GM19372 (cell line): Measurements from ENCODE around the gene CACNA2D3.

ENCODE experiments used
- ATAC-seq: cut with Tn5 transposase; IDR thresholded peaks from one replicate; pipeline ENCODE4 v1.9.1; 2021; ENCODE audit warnings: mild to moderate bottlenecking, low read depth, moderate library complexity; ENCODE audit not compliant: unreplicated experiment

The CACNA2D3 gene

GRCh38 chr3:54167999-54168398 lies 45.6 kb downstream of the CACNA2D3 start:
- no peak for ATAC-seq

- ATAC-seq, result no peak
These were observed 46.1 kb downstream of the CACNA2D3 start for GRCh38 chr3:54168451-54168850.

- no peak for ATAC-seq
These were observed 47.2 kb downstream of the CACNA2D3 start for GRCh38 chr3:54169524-54169923.

- ATAC-seq, result no peak
These were observed 49.2 kb downstream of the CACNA2D3 start for GRCh38 chr3:54171509-54171908.

GRCh38 chr3:54171951-54172350 lies 49.6 kb downstream of the CACNA2D3 start:
- ATAC-seq, result no peak

GRCh38 chr3:54173371-54173770 lies 51.0 kb downstream of the CACNA2D3 start:
- no peak for ATAC-seq

GRCh38 chr3:54176106-54176505 lies 53.8 kb downstream of the CACNA2D3 start:
- ATAC-seq, result no peak

- ATAC-seq, result no peak
These were observed 55.5 kb downstream of the CACNA2D3 start for GRCh38 chr3:54177816-54178215.

- no peak for ATAC-seq
These were observed 56.0 kb downstream of the CACNA2D3 start for GRCh38 chr3:54178376-54178775.

- no peak for ATAC-seq
These were observed 58.6 kb downstream of the CACNA2D3 start for GRCh38 chr3:54180921-54181320.

GRCh38 chr3:54182242-54182641 lies 59.9 kb downstream of the CACNA2D3 start:
- ATAC-seq, result no peak

GRCh38 chr3:54185740-54186139 lies 63.4 kb downstream of the CACNA2D3 start:
- ATAC-seq, result no peak

GRCh38 chr3:54188176-54188791 lies 65.9 kb downstream of the CACNA2D3 start:
- ATAC-seq, result no peak

- no peak for ATAC-seq
These were observed 68.9 kb downstream of the CACNA2D3 start for GRCh38 chr3:54191220-54191619.

GRCh38 chr3:54192026-54192425 lies 69.7 kb downstream of the CACNA2D3 start:
- ATAC-seq, result no peak

GRCh38 chr3:54193093-54193492 lies 70.7 kb downstream of the CACNA2D3 start:
- no peak for ATAC-seq

- ATAC-seq, result no peak
These were observed 74.1 kb downstream of the CACNA2D3 start for GRCh38 chr3:54196360-54196991.

GRCh38 chr3:54197509-54197908 lies 75.2 kb downstream of the CACNA2D3 start:
- ATAC-seq, result no peak

GRCh38 chr3:54198556-54198955 lies 76.2 kb downstream of the CACNA2D3 start:
- ATAC-seq, result no peak

- ATAC-seq, result no peak
These were observed 79.7 kb downstream of the CACNA2D3 start for GRCh38 chr3:54202054-54202453.

- no peak for ATAC-seq
These were observed 80.4 kb downstream of the CACNA2D3 start for GRCh38 chr3:54202651-54203248.

GRCh38 chr3:54206874-54207273 lies 84.5 kb downstream of the CACNA2D3 start:
- no peak for ATAC-seq
